IMR-90 (cell line): Measurements from ENCODE around the gene OGFOD3. TPM values are rescaled to one million over a fixed set of nuclear protein-coding genes. Genes with fewer than 3 reads are reported as not detected.

ENCODE experiments used
- ATAC-seq: fragments of 200-7000 bp; cut with Tn5 transposase; 2 replicates; pipeline ENCODE4 v1.9.1; 2020; ENCODE audit warnings: low read depth, mild to moderate bottlenecking, moderate library complexity
- BruUV-seq: library from RNA; stranded (reverse); fragments of 400-500 nt; replicated peaks from 2 replicates; lab custom pipeline; 2021; lab: Mats Ljungman, UMichigan
- CTCF ChIA-PET: fragments of 300-600 bp; formaldehyde crosslinking; extraction: SDS; loops from one replicate; lab custom pipeline; 2021; ENCODE audit warnings: antibody characterized with exemption; lab: Yijun Ruan, JAX
- POLR2A ChIA-PET: fragments of 300-600 bp; sonication (Branson Sonifier 250); formaldehyde crosslinking; loops from one replicate; lab custom pipeline; 2022; ENCODE audit warnings: antibody characterized with exemption; ENCODE audit not compliant: unreplicated experiment; lab: Charles Lee
- DNase-seq: peaks from one replicate; pipeline ENCODE4 v3.0.0; 2013
- H2AFZ ChIP-seq: replicated peaks from 2 replicates; pipeline ENCODE3; 2013; ENCODE audit warnings: low read length, mild to moderate bottlenecking; ENCODE audit not compliant: poor library complexity
- H2AK5ac ChIP-seq: 2 replicates; pipeline ENCODE4 v1.6.1; 2013; ENCODE audit warnings: low read depth, low read length, inconsistent platforms
- H2AK9ac ChIP-seq: replicated peaks from 2 replicates; pipeline ENCODE3; 2013; ENCODE audit warnings: mild to moderate bottlenecking, low read depth, low read length, moderate library complexity; ENCODE audit not compliant: poor library complexity
- H2BK120ac ChIP-seq: 2 replicates; pipeline ENCODE4 v1.6.1; 2013; ENCODE audit warnings: low read depth, low read length, inconsistent platforms
- H2BK15ac ChIP-seq: 3 replicates; pipeline ENCODE4 v1.6.1; 2013; ENCODE audit warnings: low read depth, low read length, inconsistent platforms
- H2BK20ac ChIP-seq: 2 replicates; pipeline ENCODE4 v1.6.1; 2013; ENCODE audit warnings: low read depth, mild to moderate bottlenecking, inconsistent platforms, low read length, moderate library complexity
- H2BK5ac ChIP-seq: 2 replicates; pipeline ENCODE4 v1.6.1; 2013; ENCODE audit warnings: mild to moderate bottlenecking, low read depth, low read length, inconsistent platforms; ENCODE audit not compliant: poor library complexity, severe bottlenecking
- H3K14ac ChIP-seq: replicated peaks from 2 replicates; pipeline ENCODE4 v1.6.1; 2013; ENCODE audit warnings: low read depth, low read length, inconsistent platforms
- H3K18ac ChIP-seq: 2 replicates; pipeline ENCODE4 v1.6.1; 2013; ENCODE audit warnings: low read depth, low read length, control low read depth
- H3K23ac ChIP-seq: 2 replicates; pipeline ENCODE4 v1.6.1; 2013; ENCODE audit warnings: low read depth, low read length, inconsistent platforms
- H3K27ac ChIP-seq: 2 replicates; pipeline ENCODE4 v1.5.1; 2013; ENCODE audit warnings: mild to moderate bottlenecking, control low read depth, low read length; ENCODE audit not compliant: insufficient read depth
- H3K27me3 ChIP-seq: 2 replicates; pipeline ENCODE4 v1.6.1; 2013; ENCODE audit warnings: low read length; ENCODE audit not compliant: control insufficient read depth, insufficient read depth
- H3K36me3 ChIP-seq: 2 replicates; pipeline ENCODE4 v1.6.1; 2013; ENCODE audit warnings: low read length, mixed read lengths; ENCODE audit not compliant: control insufficient read depth, insufficient read depth
- H3K4ac ChIP-seq: 2 replicates; pipeline ENCODE4 v1.6.1; 2013; ENCODE audit warnings: low read depth, low read length, inconsistent platforms
- H3K4me1 ChIP-seq: 2 replicates; pipeline ENCODE4 v1.6.1; 2013; ENCODE audit warnings: low read length, mixed read lengths; ENCODE audit not compliant: control insufficient read depth, insufficient read depth
- H3K4me2 ChIP-seq: 2 replicates; pipeline ENCODE4 v1.6.1; 2013; ENCODE audit warnings: low read depth, mild to moderate bottlenecking, control low read depth, low read length, moderate library complexity
- H3K4me3 ChIP-seq: 2 replicates; pipeline ENCODE4 v1.5.1; 2013; ENCODE audit warnings: low read depth, mild to moderate bottlenecking, control low read depth, low read length, moderate library complexity; ENCODE audit not compliant: insufficient read depth
- H3K56ac ChIP-seq: 2 replicates; pipeline ENCODE4 v1.6.1; 2013; ENCODE audit warnings: low read length, inconsistent platforms; ENCODE audit not compliant: insufficient read depth; ENCODE audit errors: extremely low read depth
- H3K79me1 ChIP-seq, 2 experiments: 2 replicates each; pipeline ENCODE4 v1.6.1; 2013; ENCODE audit warnings: low read length in 2 of 2, inconsistent platforms in 1 of 2, low read depth in 1 of 2
- H3K9ac ChIP-seq: 2 replicates; pipeline ENCODE4 v1.6.1; 2013; ENCODE audit warnings: low read depth, low read length, control low read depth
- H3K9me1 ChIP-seq: 2 replicates; pipeline ENCODE4 v1.6.1; 2013; ENCODE audit warnings: low read length, inconsistent platforms; ENCODE audit not compliant: insufficient read depth
- H3K9me3 ChIP-seq: 2 replicates; pipeline ENCODE4 v1.6.1; 2013; ENCODE audit warnings: low read length; ENCODE audit not compliant: control insufficient read depth, insufficient read depth
- H4K20me1 ChIP-seq: 2 replicates; pipeline ENCODE4 v1.6.1; 2013; ENCODE audit warnings: low read length, inconsistent platforms; ENCODE audit not compliant: insufficient read depth
- H4K5ac ChIP-seq: 2 replicates; pipeline ENCODE4 v1.6.1; 2013; ENCODE audit warnings: mild to moderate bottlenecking, low read depth, low read length, control low read depth
- H4K8ac ChIP-seq, 2 experiments: 2 replicates each; pipeline ENCODE4 v1.6.1; 2013; ENCODE audit warnings: low read depth in 2 of 2, low read length in 2 of 2, control low read depth in 1 of 2, inconsistent platforms in 1 of 2
- H4K91ac ChIP-seq: 2 replicates; pipeline ENCODE4 v1.6.1; 2013; ENCODE audit warnings: low read depth, low read length, inconsistent platforms; ENCODE audit not compliant: insufficient read depth
- MAFK ChIP-seq: IDR thresholded peaks from 2 replicates; pipeline ENCODE4 v1.6.1; 2012; ENCODE audit warnings: low read depth, low read length, improper control_type of control experiment
- MXI1 ChIP-seq: IDR thresholded peaks from 2 replicates; pipeline ENCODE4 v1.6.1; 2012; ENCODE audit warnings: low read depth, mild to moderate bottlenecking, low read length, moderate library complexity, borderline replicate concordance
- WGBS, 2 experiments: methylation state at CpG; one replicate each; pipeline versions ENCODE4 v1.1.5 to v1.1.7; 2013; ENCODE audit warnings: missing lambda C conversion rate in 2 of 2; ENCODE audit not compliant: insufficient read length in 1 of 2; ENCODE audit errors: extremely low coverage in 2 of 2; 5-methylcytosine and 5-hydroxymethylcytosine counted together
- dilution Hi-C: fragments of 300-500 bp; cut with HindIII; formaldehyde crosslinking; loops from one replicate; pipeline ENCODE4 v1.14.3; 2018; ENCODE audit warnings: low sequenced_read_pairs; ENCODE audit not compliant: unreplicated experiment
- in situ Hi-C: fragments of 300-500 bp; cut with MboI; formaldehyde crosslinking; loops from 3 replicates; pipeline ENCODE4 v1.14.3; 2019; ENCODE audit warnings: low sequenced_read_pairs, inconsistent platforms, mixed read lengths
- intact Hi-C: fragments of 100-400 bp; cut with micrococcal nuclease; formaldehyde crosslinking; loops from 2 replicates; pipeline ENCODE4 v1.10.0; 2022
- polyA plus RNA-seq, 3 experiments: library from polyadenylated mRNA; depleted of rRNA; stranded (reverse); fragments of >200 nt; gene quantifications; 2 replicates each; pipeline ENCODE4 v1.2.3, GENCODE V29; 2012; ENCODE audit warnings: low replicate concordance in 1 of 3
- total RNA-seq: library from RNA; depleted of rRNA; stranded (reverse); fragments of >200 nt; gene quantifications from 2 replicates; pipeline ENCODE4 v1.2.3, GENCODE V29; 2012
- TF ChIP-seq, protein P1 (sequence below): fragments of 150-350 bp; IDR thresholded peaks from 2 replicates; pipeline ENCODE4 v1.6.1; 2017; ENCODE audit warnings: mild to moderate bottlenecking, antibody characterized with exemption, low read length, low read depth

The OGFOD3 gene
- total and polyA plus RNA-seq, 2 of the 4 experiments (the other 2 are of a cell fraction) = 25.3 to 33.4 TPM

DNA sequence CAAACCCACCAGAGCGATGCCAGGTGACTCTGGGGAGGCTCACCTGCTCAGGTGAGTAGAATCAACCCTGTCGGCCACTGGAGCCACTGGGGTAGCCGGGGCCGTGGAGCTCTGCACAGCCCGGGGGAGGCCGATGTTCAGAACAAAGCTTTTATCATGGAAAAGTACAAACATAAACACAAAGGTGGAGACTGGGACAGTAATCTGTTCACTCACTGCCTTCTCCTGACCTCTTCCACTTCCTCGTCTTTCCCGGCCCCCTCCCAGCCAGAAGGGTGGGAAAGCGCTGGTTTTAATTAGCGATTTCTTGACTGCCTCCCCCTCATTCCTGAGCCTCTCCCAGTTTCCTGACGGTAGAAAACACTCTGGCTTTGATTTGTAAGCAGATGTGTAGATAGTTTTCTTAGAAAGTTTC lies 69.1 kb downstream of the OGFOD3 start:
- Histone ChIP-seq H4K8ac (no peak overlapping the region), H3K4me2 (no peak overlapping the region; the same call in 1 of the 2 replicates), H3K27ac (no peak overlapping the region), H3K4me3 (no peak overlapping the region), H2BK20ac (no peak overlapping the region), H3K79me1 (no peaks in the 10 kb centered on the region), H3K9ac (no peak overlapping the region), H4K20me1 (peaks cover 7% of the 10 kb centered on the region; the same call in 1 of the 2 replicates), H3K9me3 (no peaks in the 10 kb centered on the region), H2AFZ (no peak overlapping the region), H3K27me3 (peaks cover 19% of the 10 kb centered on the region), H3K23ac (no peak overlapping the region), H3K9me1 (no peaks in the 10 kb centered on the region), H3K36me3 (no peaks in the 10 kb centered on the region), H4K5ac (no peak overlapping the region), H3K56ac (no peak overlapping the region), H3K4ac (no peak overlapping the region), H2AK5ac (no peak overlapping the region), H3K14ac (no peak overlapping the region), H2BK15ac (no peak overlapping the region), H2BK120ac (no peak overlapping the region), H3K18ac (no peak overlapping the region), H2BK5ac (no peak overlapping the region), H3K4me1 (no peaks in the 10 kb centered on the region; the same call in 1 of the 2 replicates), H2AK9ac (no peak overlapping the region), H4K91ac (no peak overlapping the region)
- TF ChIP-seq MAFK = no peak
- no peak for TF ChIP-seq MXI1
- TF ChIP-seq, protein P1, sequence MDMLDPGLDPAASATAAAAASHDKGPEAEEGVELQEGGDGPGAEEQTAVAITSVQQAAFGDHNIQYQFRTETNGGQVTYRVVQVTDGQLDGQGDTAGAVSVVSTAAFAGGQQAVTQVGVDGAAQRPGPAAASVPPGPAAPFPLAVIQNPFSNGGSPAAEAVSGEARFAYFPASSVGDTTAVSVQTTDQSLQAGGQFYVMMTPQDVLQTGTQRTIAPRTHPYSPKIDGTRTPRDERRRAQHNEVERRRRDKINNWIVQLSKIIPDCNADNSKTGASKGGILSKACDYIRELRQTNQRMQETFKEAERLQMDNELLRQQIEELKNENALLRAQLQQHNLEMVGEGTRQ = no peak
- no TSS peak for BruUV-seq
- no peak for DNase-seq
- intact Hi-C loops = no loop called here
- in situ Hi-C loops = no loop called here
- ATAC-seq = no peak
- POLR2A ChIA-PET = no interaction called here
- dilution Hi-C loops = no loop called here
- WGBS, 2 experiments = no CpG with 5 or more reads among the region's 11 CpGs
- CTCF ChIA-PET = no interaction called here
